ENCODE measurements around the gene DLG2.

Gene DLG2

GRCh38 chr11:83785942-83786341, 1841.2 kb downstream of the DLG2 start:
- Histone ChIP-seq H2AFZ (ENCODE audit: low read depth, low read length) (no peak overlapping the region), H3K9me3 (ENCODE audit: low read length) (no peaks in the 10 kb centered on the region), H3K4me1 (ENCODE audit: insufficient read depth, low read length) (no peaks in the 10 kb centered on the region), H3K4me3 (ENCODE audit: low read length) (no peak overlapping the region), H3K27me3 (ENCODE audit: insufficient read depth, low read length) (no peaks in the 10 kb centered on the region), H3K36me3 (ENCODE audit: insufficient read depth, low read length) (no peaks in the 10 kb centered on the region)

GRCh38 chr11:83784419-83784818, 1842.7 kb downstream of the DLG2 start:
- H3K9me3 ChIP-seq (ENCODE audit: low read length), result no peaks in the 10 kb centered on the region
- H3K27me3 ChIP-seq (ENCODE audit: insufficient read depth, low read length), result no peaks in the 10 kb centered on the region
- no peaks in the 10 kb centered on the region for H3K36me3 ChIP-seq (ENCODE audit: insufficient read depth, low read length)
- no peak overlapping the region for H3K4me3 ChIP-seq (ENCODE audit: low read length)
- H3K4me1 ChIP-seq (ENCODE audit: insufficient read depth, low read length), result no peaks in the 10 kb centered on the region
- H2AFZ ChIP-seq (ENCODE audit: low read depth, low read length), result no peak overlapping the region

GRCh38 chr11:83782329-83782728, 1844.8 kb downstream of the DLG2 start:
- Histone ChIP-seq H3K9me3 (ENCODE audit: low read length) (no peaks in the 10 kb centered on the region), H3K4me3 (ENCODE audit: low read length) (no peak overlapping the region), H3K36me3 (ENCODE audit: insufficient read depth, low read length) (no peaks in the 10 kb centered on the region), H3K4me1 (ENCODE audit: insufficient read depth, low read length) (peaks cover 6% of the 10 kb centered on the region), H2AFZ (ENCODE audit: low read depth, low read length) (no peak overlapping the region), H3K27me3 (ENCODE audit: insufficient read depth, low read length) (no peaks in the 10 kb centered on the region)

- Histone ChIP-seq H3K9me3 (ENCODE audit: low read length) (no peaks in the 10 kb centered on the region), H3K27me3 (ENCODE audit: insufficient read depth, low read length) (no peaks in the 10 kb centered on the region), H3K36me3 (ENCODE audit: insufficient read depth, low read length) (no peaks in the 10 kb centered on the region), H3K4me3 (ENCODE audit: low read length) (no peak overlapping the region), H2AFZ (ENCODE audit: low read depth, low read length) (no peak overlapping the region), H3K4me1 (ENCODE audit: insufficient read depth, low read length) (peaks cover 6% of the 10 kb centered on the region)
Measured at GRCh38 chr11:83779876-83780275, 1847.3 kb downstream of the DLG2 start.

- H3K9me3 ChIP-seq (ENCODE audit: low read length), result no peaks in the 10 kb centered on the region
- H3K27me3 ChIP-seq (ENCODE audit: insufficient read depth, low read length), result no peaks in the 10 kb centered on the region
- peaks cover 6% of the 10 kb centered on the region for H3K4me1 ChIP-seq (ENCODE audit: insufficient read depth, low read length)
- no peak overlapping the region for H3K4me3 ChIP-seq (ENCODE audit: low read length)
- no peak overlapping the region for H2AFZ ChIP-seq (ENCODE audit: low read depth, low read length)
- no peaks in the 10 kb centered on the region for H3K36me3 ChIP-seq (ENCODE audit: insufficient read depth, low read length)
Measured at GRCh38 chr11:83778596-83778995, 1848.5 kb downstream of the DLG2 start.

- Histone ChIP-seq H3K36me3 (ENCODE audit: insufficient read depth, low read length) (no peaks in the 10 kb centered on the region), H3K4me1 (ENCODE audit: insufficient read depth, low read length) (peaks cover 4% of the 10 kb centered on the region), H3K4me3 (ENCODE audit: low read length) (no peak overlapping the region), H3K9me3 (ENCODE audit: low read length) (no peaks in the 10 kb centered on the region), H3K27me3 (ENCODE audit: insufficient read depth, low read length) (no peaks in the 10 kb centered on the region), H2AFZ (ENCODE audit: low read depth, low read length) (no peak overlapping the region)
Measured at GRCh38 chr11:83773950-83774880, 1852.9 kb downstream of the DLG2 start.

- no peaks in the 10 kb centered on the region for H3K4me1 ChIP-seq (ENCODE audit: insufficient read depth, low read length)
- H3K4me3 ChIP-seq (ENCODE audit: low read length), result no peak overlapping the region
- no peaks in the 10 kb centered on the region for H3K9me3 ChIP-seq (ENCODE audit: low read length)
- no peaks in the 10 kb centered on the region for H3K36me3 ChIP-seq (ENCODE audit: insufficient read depth, low read length)
- H2AFZ ChIP-seq (ENCODE audit: low read depth, low read length), result no peak overlapping the region
- H3K27me3 ChIP-seq (ENCODE audit: insufficient read depth, low read length), result no peaks in the 10 kb centered on the region
Measured at GRCh38 chr11:83768489-83768888, 1858.7 kb downstream of the DLG2 start.

- no peak overlapping the region for H2AFZ ChIP-seq (ENCODE audit: low read depth, low read length)
- no peaks in the 10 kb centered on the region for H3K4me1 ChIP-seq (ENCODE audit: insufficient read depth, low read length)
- H3K9me3 ChIP-seq (ENCODE audit: low read length), result no peaks in the 10 kb centered on the region
- H3K4me3 ChIP-seq (ENCODE audit: low read length), result no peak overlapping the region
- H3K27me3 ChIP-seq (ENCODE audit: insufficient read depth, low read length), result no peaks in the 10 kb centered on the region
- H3K36me3 ChIP-seq (ENCODE audit: insufficient read depth, low read length), result no peaks in the 10 kb centered on the region
Measured at GRCh38 chr11:83766932-83767331, 1860.2 kb downstream of the DLG2 start.

GRCh38 chr11:83764643-83765042, 1862.5 kb downstream of the DLG2 start:
- H3K4me1 ChIP-seq (ENCODE audit: insufficient read depth, low read length), result no peaks in the 10 kb centered on the region
- H3K27me3 ChIP-seq (ENCODE audit: insufficient read depth, low read length), result no peaks in the 10 kb centered on the region
- no peak overlapping the region for H2AFZ ChIP-seq (ENCODE audit: low read depth, low read length)
- no peaks in the 10 kb centered on the region for H3K36me3 ChIP-seq (ENCODE audit: insufficient read depth, low read length)
- no peaks in the 10 kb centered on the region for H3K9me3 ChIP-seq (ENCODE audit: low read length)
- no peak overlapping the region for H3K4me3 ChIP-seq (ENCODE audit: low read length)

- H3K27me3 ChIP-seq (ENCODE audit: insufficient read depth, low read length), result no peaks in the 10 kb centered on the region
- H3K36me3 ChIP-seq (ENCODE audit: insufficient read depth, low read length), result no peaks in the 10 kb centered on the region
- no peak overlapping the region for H3K4me3 ChIP-seq (ENCODE audit: low read length)
- no peak overlapping the region for H2AFZ ChIP-seq (ENCODE audit: low read depth, low read length)
- H3K9me3 ChIP-seq (ENCODE audit: low read length), result no peaks in the 10 kb centered on the region
- no peaks in the 10 kb centered on the region for H3K4me1 ChIP-seq (ENCODE audit: insufficient read depth, low read length)
Measured at GRCh38 chr11:83760932-83761331, 1866.2 kb downstream of the DLG2 start.

- H3K36me3 ChIP-seq (ENCODE audit: insufficient read depth, low read length), result no peaks in the 10 kb centered on the region
- H3K4me1 ChIP-seq (ENCODE audit: insufficient read depth, low read length), result no peaks in the 10 kb centered on the region
- no peak overlapping the region for H3K4me3 ChIP-seq (ENCODE audit: low read length)
- H3K27me3 ChIP-seq (ENCODE audit: insufficient read depth, low read length), result no peaks in the 10 kb centered on the region
- H2AFZ ChIP-seq (ENCODE audit: low read depth, low read length), result no peak overlapping the region
- no peaks in the 10 kb centered on the region for H3K9me3 ChIP-seq (ENCODE audit: low read length)
Measured at GRCh38 chr11:83759148-83759547, 1868.0 kb downstream of the DLG2 start.

GRCh38 chr11:83751041-83751440, 1876.1 kb downstream of the DLG2 start:
- Histone ChIP-seq H3K27me3 (ENCODE audit: insufficient read depth, low read length) (no peaks in the 10 kb centered on the region), H3K4me1 (ENCODE audit: insufficient read depth, low read length) (no peaks in the 10 kb centered on the region), H2AFZ (ENCODE audit: low read depth, low read length) (no peak overlapping the region), H3K9me3 (ENCODE audit: low read length) (no peaks in the 10 kb centered on the region), H3K36me3 (ENCODE audit: insufficient read depth, low read length) (no peaks in the 10 kb centered on the region), H3K4me3 (ENCODE audit: low read length) (no peak overlapping the region)

- Histone ChIP-seq H3K9me3 (ENCODE audit: low read length) (peaks cover 2% of the 10 kb centered on the region), H3K36me3 (ENCODE audit: insufficient read depth, low read length) (no peaks in the 10 kb centered on the region), H2AFZ (ENCODE audit: low read depth, low read length) (no peak overlapping the region), H3K27me3 (ENCODE audit: insufficient read depth, low read length) (no peaks in the 10 kb centered on the region), H3K4me1 (ENCODE audit: insufficient read depth, low read length) (no peaks in the 10 kb centered on the region), H3K4me3 (ENCODE audit: low read length) (no peak overlapping the region)
Measured at GRCh38 chr11:83746921-83747585, 1880.1 kb downstream of the DLG2 start.

Measured in neuron (in vitro differentiated cells).